HFF-Myc (cell line): Measurements from ENCODE around the gene GPD1L.

ENCODE experiments used
- DNase-seq: peaks from one replicate; pipeline ENCODE4 v3.0.0-alpha.2; 2011; ENCODE audit warnings: low read depth; ENCODE audit errors: extremely low read depth
- H3K4me3 ChIP-seq: replicated peaks from 2 replicates; pipeline ENCODE4 v1.5.1; 2011; ENCODE audit warnings: low read depth, mild to moderate bottlenecking, control low read depth, low read length
- TF ChIP-seq, protein P1 (sequence below): IDR thresholded peaks from 2 replicates; pipeline ENCODE4 v1.5.1; 2012; ENCODE audit warnings: mild to moderate bottlenecking, low read depth, low read length, control low read depth; ENCODE audit errors: missing control alignments

GPD1L gene

GRCh38 chr3:32146746-32147211 is 40.4 kb downstream of the GPD1L start:
- TF ChIP-seq, protein P1, sequence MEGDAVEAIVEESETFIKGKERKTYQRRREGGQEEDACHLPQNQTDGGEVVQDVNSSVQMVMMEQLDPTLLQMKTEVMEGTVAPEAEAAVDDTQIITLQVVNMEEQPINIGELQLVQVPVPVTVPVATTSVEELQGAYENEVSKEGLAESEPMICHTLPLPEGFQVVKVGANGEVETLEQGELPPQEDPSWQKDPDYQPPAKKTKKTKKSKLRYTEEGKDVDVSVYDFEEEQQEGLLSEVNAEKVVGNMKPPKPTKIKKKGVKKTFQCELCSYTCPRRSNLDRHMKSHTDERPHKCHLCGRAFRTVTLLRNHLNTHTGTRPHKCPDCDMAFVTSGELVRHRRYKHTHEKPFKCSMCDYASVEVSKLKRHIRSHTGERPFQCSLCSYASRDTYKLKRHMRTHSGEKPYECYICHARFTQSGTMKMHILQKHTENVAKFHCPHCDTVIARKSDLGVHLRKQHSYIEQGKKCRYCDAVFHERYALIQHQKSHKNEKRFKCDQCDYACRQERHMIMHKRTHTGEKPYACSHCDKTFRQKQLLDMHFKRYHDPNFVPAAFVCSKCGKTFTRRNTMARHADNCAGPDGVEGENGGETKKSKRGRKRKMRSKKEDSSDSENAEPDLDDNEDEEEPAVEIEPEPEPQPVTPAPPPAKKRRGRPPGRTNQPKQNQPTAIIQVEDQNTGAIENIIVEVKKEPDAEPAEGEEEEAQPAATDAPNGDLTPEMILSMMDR, result no peak
- H3K4me3 ChIP-seq, result no peak overlapping the region
- no peak for DNase-seq

DNA sequence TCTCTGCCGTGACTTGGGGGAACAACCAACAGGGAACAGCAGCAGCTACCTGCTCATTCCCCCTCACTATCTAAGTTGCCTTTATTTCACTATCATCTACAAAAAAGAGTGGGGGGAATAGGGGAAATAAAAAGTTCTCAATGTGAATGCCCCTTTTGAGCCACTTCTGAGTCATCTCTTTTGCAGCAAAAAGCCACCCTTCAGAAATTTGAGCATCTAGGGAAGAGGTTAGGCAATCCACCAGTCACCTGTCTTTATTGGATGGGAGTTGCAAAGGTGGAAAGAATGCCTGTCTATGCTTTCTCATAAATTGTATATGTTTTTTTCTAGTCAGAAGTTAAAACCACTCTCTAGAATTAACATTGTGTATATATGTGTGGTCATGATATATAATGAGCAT is 41.1 kb downstream of the GPD1L start:
- TF ChIP-seq, protein P1, result no peak

GRCh38 chr3:32147933-32148332 is 41.5 kb downstream of the GPD1L start:
- no peak overlapping the region for H3K4me3 ChIP-seq
- DNase-seq, result no peak
- TF ChIP-seq, protein P1, result no peak

More for the DNA sequence above, 41.1 kb downstream of the GPD1L start:
- no peak overlapping the region for H3K4me3 ChIP-seq
- no peak for DNase-seq

GRCh38 chr3:32148351-32148750 is 41.9 kb downstream of the GPD1L start:
- H3K4me3 ChIP-seq, result no peak overlapping the region
- TF ChIP-seq, protein P1, result no peak
- no peak for DNase-seq

DNA sequence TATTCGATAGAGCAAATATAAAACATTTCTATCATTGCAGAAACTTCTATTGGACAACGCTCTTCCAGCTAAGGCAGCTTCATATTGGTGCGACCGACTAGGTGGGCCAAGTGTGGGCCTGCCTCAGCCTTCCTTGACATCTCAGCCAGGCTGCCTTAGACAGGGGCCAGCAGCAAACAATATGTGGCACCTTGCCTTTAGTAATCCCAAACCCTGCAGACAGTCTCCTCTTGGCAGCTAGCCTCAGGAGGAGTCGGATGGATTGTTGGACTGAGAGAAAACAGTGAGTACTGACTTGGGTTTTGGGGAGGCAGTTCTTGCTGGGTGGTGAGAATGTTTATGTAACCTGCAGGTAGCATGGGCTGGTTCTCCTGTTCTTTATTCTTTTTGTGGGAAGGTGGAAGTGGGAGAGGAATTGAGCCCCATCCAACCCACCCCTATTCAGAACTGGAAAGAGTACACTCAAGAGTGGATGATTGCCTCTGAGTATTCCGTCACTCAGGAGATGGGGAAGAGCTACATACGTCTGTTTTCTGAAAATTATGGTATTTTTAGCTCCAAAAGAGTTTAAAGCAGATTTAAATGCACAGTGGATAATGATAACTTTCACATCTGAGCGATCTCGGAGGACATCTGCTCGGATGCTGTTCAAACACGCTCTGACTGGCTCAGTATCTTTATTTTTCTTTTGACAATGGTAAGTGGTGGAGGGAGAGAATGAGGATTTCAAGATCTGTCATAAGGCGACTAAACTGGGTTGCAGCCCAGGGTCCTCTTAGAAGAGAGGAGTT is 47.2 kb downstream of the GPD1L start:
- H3K4me3 ChIP-seq, result no peak overlapping the region
- TF ChIP-seq, protein P1, result no peak
- no peak for DNase-seq

- H3K4me3 ChIP-seq, result no peak overlapping the region
- TF ChIP-seq, protein P1, result no peak
- no peak for DNase-seq
Measured at GRCh38 chr3:32154205-32154579, 47.8 kb downstream of the GPD1L start.
